Fibroblast of lung (primary cell): ENCODE data around the gene NKD2. TPM values are rescaled to one million over a fixed set of nuclear protein-coding genes. Genes with fewer than 3 reads are reported as not detected.

Experiments used
- DNase-seq, 2 donors: peaks; one replicate each; pipeline versions ENCODE4 v3.0.0 to v3.0.0-alpha.2; 2010; ENCODE audit warnings: low read depth in 2 of 2
- H2AFZ ChIP-seq: 2 replicates; pipeline ENCODE4 v1.5.1; 2012; ENCODE audit warnings: low read length, control low read depth, inconsistent platforms
- H3K27ac ChIP-seq: 2 replicates; pipeline ENCODE4 v1.5.1; 2011; ENCODE audit warnings: low read length, control low read depth; ENCODE audit not compliant: insufficient read depth
- H3K27me3 ChIP-seq: 2 replicates; pipeline ENCODE4 v1.5.1; 2011; ENCODE audit warnings: mild to moderate bottlenecking, low read length; ENCODE audit not compliant: control insufficient read depth, insufficient read depth
- H3K36me3 ChIP-seq: 2 replicates; pipeline ENCODE4 v1.5.1; 2011; ENCODE audit warnings: low read length; ENCODE audit not compliant: control insufficient read depth, insufficient read depth
- H3K4me1 ChIP-seq: 2 replicates; pipeline ENCODE4 v1.5.1; 2011; ENCODE audit warnings: low read length; ENCODE audit not compliant: control insufficient read depth, insufficient read depth; ENCODE audit errors: extremely low read depth
- H3K4me2 ChIP-seq: 2 replicates; pipeline ENCODE4 v1.5.1; 2011; ENCODE audit warnings: low read length, control low read depth; ENCODE audit not compliant: insufficient read depth; ENCODE audit errors: extremely low read depth
- H3K4me3 ChIP-seq, 4 experiments: fragments of 200-600 bp in 1 of 4; sonication (generic) in 1 of 4; replicated peaks in 1 of 4; 2 replicates each; pipeline ENCODE4 v1.5.1; 2011 to 2016; ENCODE audit warnings: low read length in 4 of 4, low read depth in 3 of 4, mild to moderate bottlenecking in 3 of 4, control low read depth in 2 of 4, inconsistent platforms in 1 of 4, mixed read lengths in 1 of 4; ENCODE audit not compliant: insufficient read depth in 1 of 4; ENCODE audit errors: control extremely low read depth in 1 of 4
- H3K79me2 ChIP-seq: 2 replicates; pipeline ENCODE4 v1.5.1; 2012; ENCODE audit warnings: mild to moderate bottlenecking, low read length, inconsistent platforms; ENCODE audit not compliant: control insufficient read depth, insufficient read depth
- H3K9ac ChIP-seq: 2 replicates; pipeline ENCODE4 v1.5.1; 2011; ENCODE audit warnings: mild to moderate bottlenecking, low read length, control low read depth; ENCODE audit not compliant: insufficient read depth
- H3K9me3 ChIP-seq: 2 replicates; pipeline ENCODE4 v1.5.1; 2012; ENCODE audit warnings: low read depth, low read length; ENCODE audit not compliant: control insufficient read depth, insufficient read depth
- H4K20me1 ChIP-seq: 2 replicates; pipeline ENCODE4 v1.5.1; 2011; ENCODE audit warnings: low read length; ENCODE audit not compliant: control insufficient read depth, insufficient read depth; ENCODE audit errors: extremely low read depth
- CTCF ChIP-seq, 2 donors: IDR thresholded peaks in 1 of 2; conservative IDR thresholded peaks in 1 of 2; 1 replicate in 1 of 2; 2 replicates in 1 of 2; pipeline ENCODE4 v1.5.1; 2011 to 2012; ENCODE audit warnings: low read length in 2 of 2, control low read depth in 1 of 2, inconsistent platforms in 1 of 2, low read depth in 1 of 2, mild to moderate bottlenecking in 1 of 2
- EZH2 ChIP-seq: IDR thresholded peaks from 2 replicates; pipeline ENCODE4 v1.5.1; 2012; ENCODE audit warnings: low read length, control low read depth, mild to moderate bottlenecking; ENCODE audit errors: missing control alignments
- polyA plus RNA-seq, 2 donors: library from polyadenylated mRNA; depleted of rRNA in 1 of 2; stranded (reverse) in 1 of 2; unstranded in 1 of 2; fragments of >200 nt; gene quantifications; 2 replicates each; pipeline ENCODE4 v1.2.1, GENCODE V29; 2011 to 2012; ENCODE audit warnings: missing spikeins in 1 of 2
- total RNA-seq: library from RNA; depleted of rRNA; stranded (reverse); fragments of >200 nt; gene quantifications from 2 replicates; pipeline ENCODE4 v1.2.1, GENCODE V29; 2014

Gene NKD2
- total and polyA plus RNA-seq, 2 donors (not counting 1 experiment from before 2014, with no cell fraction given), result under 0.01 TPM; not detected in 1

DNA sequence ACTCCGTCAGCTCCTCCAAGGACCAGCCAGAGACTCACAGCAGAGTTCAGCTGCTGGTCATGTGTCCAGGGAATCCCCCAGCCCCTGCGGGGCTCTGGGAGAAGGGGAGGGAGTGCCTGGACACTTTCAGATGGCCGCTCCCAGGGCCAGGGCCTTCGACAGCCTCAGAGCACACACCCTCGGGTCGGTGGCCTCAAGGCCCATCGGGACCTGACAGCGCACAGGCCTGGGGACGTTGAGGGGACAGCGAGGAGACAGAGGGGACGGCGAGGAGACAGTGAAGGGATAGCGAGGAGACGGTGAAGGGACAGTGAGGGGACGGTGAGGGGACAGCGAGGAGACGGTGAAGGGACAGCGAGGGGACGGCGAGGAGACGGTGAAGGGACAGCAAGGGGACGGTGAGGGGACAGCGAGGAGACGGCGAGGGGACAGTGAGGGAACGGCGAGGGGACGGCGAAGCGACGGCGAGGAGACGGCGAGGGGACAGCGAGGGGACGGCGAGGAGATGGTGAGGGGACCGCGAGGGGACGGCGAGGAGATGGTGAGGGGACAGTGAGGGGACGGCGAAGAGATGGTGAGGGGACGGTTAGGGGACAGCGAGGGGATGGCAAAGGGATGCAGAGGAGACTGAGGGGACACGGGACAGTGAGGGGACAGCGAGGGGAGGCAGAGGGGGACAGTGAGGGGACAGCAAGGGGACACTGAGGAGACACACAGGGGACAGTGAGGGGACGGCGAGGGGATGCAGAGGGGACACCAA lies 56.0 kb downstream of the NKD2 start:
- no peaks in the 10 kb centered on the region for H3K79me2 ChIP-seq
- no peak for DNase-seq
- no peaks in the 10 kb centered on the region for H3K36me3 ChIP-seq
- H3K4me1 ChIP-seq, result no peaks in the 10 kb centered on the region
- no peak overlapping the region for H3K4me2 ChIP-seq
- TF ChIP-seq CTCF (conservative IDR thresholded peaks at IDR 0.05 in 1 of 2, IDR thresholded peaks at IDR 0.05 in 1 of 2; ENCODE audit: low read depth in 1 of 2, low read length in 2 of 2), result no peak
- TF ChIP-seq EZH2, result no peak
- H2AFZ ChIP-seq, result no peak overlapping the region
- H3K9ac ChIP-seq, result no peak overlapping the region
- H3K27ac ChIP-seq, result no peak overlapping the region
- no peak overlapping the region for H3K4me3 ChIP-seq
- H4K20me1 ChIP-seq, result no peaks in the 10 kb centered on the region
- no peaks in the 10 kb centered on the region for H3K9me3 ChIP-seq
- no peaks in the 10 kb centered on the region for H3K27me3 ChIP-seq

DNA sequence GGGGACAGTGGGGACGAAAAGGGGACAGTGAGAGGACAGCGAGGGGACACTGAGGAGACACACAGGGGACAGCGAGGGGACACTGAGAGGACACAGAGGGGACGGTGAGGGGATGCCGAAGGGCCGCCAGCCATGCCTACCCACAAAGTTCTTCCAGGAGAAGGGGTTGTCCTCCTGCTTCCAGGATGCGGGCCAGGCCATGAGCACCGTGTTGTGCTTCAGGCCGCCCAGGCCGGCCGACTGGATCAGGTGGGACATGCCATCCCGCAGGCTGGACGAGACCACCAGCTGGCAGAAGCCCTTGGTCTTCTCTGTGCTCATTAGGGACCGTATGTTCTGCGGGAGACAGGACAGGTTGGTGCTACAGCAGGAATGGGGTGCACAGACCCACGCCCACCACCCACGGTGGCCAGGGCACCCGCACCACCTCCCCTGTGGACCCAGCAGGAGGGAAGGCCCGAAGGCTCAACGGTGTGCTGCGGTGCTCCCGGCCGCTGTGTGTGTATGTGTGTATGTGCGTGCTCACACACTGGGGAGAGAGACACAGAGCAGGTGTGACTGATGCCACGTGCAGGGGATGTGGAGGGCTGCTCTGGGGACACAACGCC lies 56.6 kb downstream of the NKD2 start:
- H4K20me1 ChIP-seq, result no peaks in the 10 kb centered on the region
- H3K4me1 ChIP-seq, result no peaks in the 10 kb centered on the region
- no peak overlapping the region for H3K4me2 ChIP-seq
- TF ChIP-seq CTCF (conservative IDR thresholded peaks at IDR 0.05 in 1 of 2, IDR thresholded peaks at IDR 0.05 in 1 of 2; ENCODE audit: low read depth in 1 of 2, low read length in 2 of 2) (no peak), EZH2 (no peak)
- no peaks in the 10 kb centered on the region for H3K36me3 ChIP-seq
- no peak overlapping the region for H2AFZ ChIP-seq
- no peak overlapping the region for H3K9ac ChIP-seq
- H3K27ac ChIP-seq, result no peak overlapping the region
- no peak overlapping the region for H3K4me3 ChIP-seq
- H3K27me3 ChIP-seq, result no peaks in the 10 kb centered on the region
- no peaks in the 10 kb centered on the region for H3K9me3 ChIP-seq
- DNase-seq, result no peak
- no peaks in the 10 kb centered on the region for H3K79me2 ChIP-seq

DNA sequence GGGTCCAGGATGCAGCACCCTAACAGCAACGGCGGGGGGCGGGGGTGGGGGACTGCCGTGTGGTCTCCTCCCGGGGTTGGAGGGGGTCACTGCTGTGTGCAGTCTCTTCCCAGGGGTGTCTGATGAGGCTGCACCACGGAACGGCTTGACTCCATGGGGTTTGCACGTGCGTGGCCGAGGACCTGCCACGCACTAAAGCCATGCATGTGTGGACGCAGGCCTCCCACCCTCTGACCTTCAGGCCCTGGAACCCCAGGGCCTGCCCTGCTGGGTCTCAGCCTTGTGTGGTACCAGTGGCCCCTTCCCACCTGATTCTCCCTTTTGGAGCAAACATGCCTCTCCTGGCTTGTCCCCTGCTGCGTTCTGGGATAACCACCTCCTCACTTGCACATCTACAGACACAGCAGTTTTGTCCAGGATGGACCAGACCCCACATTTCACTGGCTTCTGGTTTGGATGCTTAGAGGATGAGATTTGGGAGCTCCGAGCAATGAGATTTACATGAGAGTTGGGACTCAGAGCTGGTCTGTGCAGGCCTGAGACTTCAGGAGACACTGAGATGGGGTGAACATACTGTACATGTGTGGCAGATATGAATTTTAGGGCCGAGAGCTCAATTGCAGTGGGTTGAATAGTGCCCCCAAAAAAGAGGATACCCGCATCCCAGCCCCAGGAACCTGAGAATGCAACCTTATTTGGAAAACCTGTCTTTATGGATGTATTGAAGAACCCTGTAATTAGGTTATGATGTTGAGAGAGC lies 57.5 kb downstream of the NKD2 start:
- Histone ChIP-seq H2AFZ (no peak overlapping the region), H3K79me2 (no peaks in the 10 kb centered on the region), H3K4me3 (no peak overlapping the region), H3K9ac (no peak overlapping the region), H3K4me2 (no peak overlapping the region), H3K27ac (no peak overlapping the region), H3K36me3 (no peaks in the 10 kb centered on the region), H3K9me3 (no peaks in the 10 kb centered on the region), H4K20me1 (no peaks in the 10 kb centered on the region), H3K4me1 (no peaks in the 10 kb centered on the region), H3K27me3 (no peaks in the 10 kb centered on the region)
- DNase-seq, result no peak
- TF ChIP-seq CTCF (conservative IDR thresholded peaks at IDR 0.05 in 1 of 2, IDR thresholded peaks at IDR 0.05 in 1 of 2; ENCODE audit: low read depth in 1 of 2, low read length in 2 of 2) (no peak), EZH2 (no peak)
